IMR-90 (cell line): ENCODE data around the gene NRARP. TPM values are rescaled to one million over a fixed set of nuclear protein-coding genes. Genes with fewer than 3 reads are reported as not detected.

Experiments
- ATAC-seq: fragments of 200-7000 bp; cut with Tn5 transposase; 2 replicates; pipeline ENCODE4 v1.9.1; 2020; ENCODE audit warnings: low read depth, mild to moderate bottlenecking, moderate library complexity
- BruUV-seq: library from RNA; stranded (reverse); fragments of 400-500 nt; replicated peaks from 2 replicates; lab custom pipeline; 2021; lab: Mats Ljungman, UMichigan
- CTCF ChIA-PET: fragments of 300-600 bp; formaldehyde crosslinking; extraction: SDS; loops from one replicate; lab custom pipeline; 2021; ENCODE audit warnings: antibody characterized with exemption; lab: Yijun Ruan, JAX
- POLR2A ChIA-PET: fragments of 300-600 bp; sonication (Branson Sonifier 250); formaldehyde crosslinking; loops from one replicate; lab custom pipeline; 2022; ENCODE audit warnings: antibody characterized with exemption; ENCODE audit not compliant: unreplicated experiment; lab: Charles Lee
- DNase-seq: peaks from one replicate; pipeline ENCODE4 v3.0.0; 2013
- H2AFZ ChIP-seq: replicated peaks from 2 replicates; pipeline ENCODE3; 2013; ENCODE audit warnings: low read length, mild to moderate bottlenecking; ENCODE audit not compliant: poor library complexity
- H2AK5ac ChIP-seq: 2 replicates; pipeline ENCODE4 v1.6.1; 2013; ENCODE audit warnings: low read depth, low read length, inconsistent platforms
- H2AK9ac ChIP-seq: replicated peaks from 2 replicates; pipeline ENCODE3; 2013; ENCODE audit warnings: mild to moderate bottlenecking, low read depth, low read length, moderate library complexity; ENCODE audit not compliant: poor library complexity
- H2BK120ac ChIP-seq: 2 replicates; pipeline ENCODE4 v1.6.1; 2013; ENCODE audit warnings: low read depth, low read length, inconsistent platforms
- H2BK15ac ChIP-seq: 3 replicates; pipeline ENCODE4 v1.6.1; 2013; ENCODE audit warnings: low read depth, low read length, inconsistent platforms
- H2BK20ac ChIP-seq: 2 replicates; pipeline ENCODE4 v1.6.1; 2013; ENCODE audit warnings: low read depth, mild to moderate bottlenecking, inconsistent platforms, low read length, moderate library complexity
- H2BK5ac ChIP-seq: 2 replicates; pipeline ENCODE4 v1.6.1; 2013; ENCODE audit warnings: mild to moderate bottlenecking, low read depth, low read length, inconsistent platforms; ENCODE audit not compliant: poor library complexity, severe bottlenecking
- H3K14ac ChIP-seq: replicated peaks from 2 replicates; pipeline ENCODE4 v1.6.1; 2013; ENCODE audit warnings: low read depth, low read length, inconsistent platforms
- H3K18ac ChIP-seq: 2 replicates; pipeline ENCODE4 v1.6.1; 2013; ENCODE audit warnings: low read depth, low read length, control low read depth
- H3K23ac ChIP-seq: 2 replicates; pipeline ENCODE4 v1.6.1; 2013; ENCODE audit warnings: low read depth, low read length, inconsistent platforms
- H3K27ac ChIP-seq: 2 replicates; pipeline ENCODE4 v1.5.1; 2013; ENCODE audit warnings: mild to moderate bottlenecking, control low read depth, low read length; ENCODE audit not compliant: insufficient read depth
- H3K27me3 ChIP-seq: 2 replicates; pipeline ENCODE4 v1.6.1; 2013; ENCODE audit warnings: low read length; ENCODE audit not compliant: control insufficient read depth, insufficient read depth
- H3K36me3 ChIP-seq: 2 replicates; pipeline ENCODE4 v1.6.1; 2013; ENCODE audit warnings: low read length, mixed read lengths; ENCODE audit not compliant: control insufficient read depth, insufficient read depth
- H3K4ac ChIP-seq: 2 replicates; pipeline ENCODE4 v1.6.1; 2013; ENCODE audit warnings: low read depth, low read length, inconsistent platforms
- H3K4me1 ChIP-seq: 2 replicates; pipeline ENCODE4 v1.6.1; 2013; ENCODE audit warnings: low read length, mixed read lengths; ENCODE audit not compliant: control insufficient read depth, insufficient read depth
- H3K4me2 ChIP-seq: 2 replicates; pipeline ENCODE4 v1.6.1; 2013; ENCODE audit warnings: low read depth, mild to moderate bottlenecking, control low read depth, low read length, moderate library complexity
- H3K4me3 ChIP-seq: 2 replicates; pipeline ENCODE4 v1.5.1; 2013; ENCODE audit warnings: low read depth, mild to moderate bottlenecking, control low read depth, low read length, moderate library complexity; ENCODE audit not compliant: insufficient read depth
- H3K56ac ChIP-seq: 2 replicates; pipeline ENCODE4 v1.6.1; 2013; ENCODE audit warnings: low read length, inconsistent platforms; ENCODE audit not compliant: insufficient read depth; ENCODE audit errors: extremely low read depth
- H3K79me1 ChIP-seq, 2 experiments: 2 replicates each; pipeline ENCODE4 v1.6.1; 2013; ENCODE audit warnings: low read length in 2 of 2, inconsistent platforms in 1 of 2, low read depth in 1 of 2
- H3K9ac ChIP-seq: 2 replicates; pipeline ENCODE4 v1.6.1; 2013; ENCODE audit warnings: low read depth, low read length, control low read depth
- H3K9me1 ChIP-seq: 2 replicates; pipeline ENCODE4 v1.6.1; 2013; ENCODE audit warnings: low read length, inconsistent platforms; ENCODE audit not compliant: insufficient read depth
- H3K9me3 ChIP-seq: 2 replicates; pipeline ENCODE4 v1.6.1; 2013; ENCODE audit warnings: low read length; ENCODE audit not compliant: control insufficient read depth, insufficient read depth
- H4K20me1 ChIP-seq: 2 replicates; pipeline ENCODE4 v1.6.1; 2013; ENCODE audit warnings: low read length, inconsistent platforms; ENCODE audit not compliant: insufficient read depth
- H4K5ac ChIP-seq: 2 replicates; pipeline ENCODE4 v1.6.1; 2013; ENCODE audit warnings: mild to moderate bottlenecking, low read depth, low read length, control low read depth
- H4K8ac ChIP-seq, 2 experiments: 2 replicates each; pipeline ENCODE4 v1.6.1; 2013; ENCODE audit warnings: low read depth in 2 of 2, low read length in 2 of 2, control low read depth in 1 of 2, inconsistent platforms in 1 of 2
- H4K91ac ChIP-seq: 2 replicates; pipeline ENCODE4 v1.6.1; 2013; ENCODE audit warnings: low read depth, low read length, inconsistent platforms; ENCODE audit not compliant: insufficient read depth
- CHD1 ChIP-seq: IDR thresholded peaks from 2 replicates; pipeline ENCODE4 v1.6.1; 2012; ENCODE audit warnings: low read depth, low read length, improper control_type of control experiment
- FOS ChIP-seq: fragments of 150-350 bp; IDR thresholded peaks from 2 replicates; pipeline ENCODE4 v1.6.1; 2016; ENCODE audit warnings: low read depth, low read length
- NFE2L2 ChIP-seq: fragments of 150-350 bp; IDR thresholded peaks from 2 replicates; pipeline ENCODE4 v1.6.1; 2016; ENCODE audit warnings: low read depth, mild to moderate bottlenecking, low read length
- POLR2A ChIP-seq: IDR thresholded peaks from 2 replicates; pipeline ENCODE4 v1.6.1; 2012; ENCODE audit warnings: mild to moderate bottlenecking, low read depth, low read length
- SMC3 ChIP-seq: fragments of 150-350 bp; IDR thresholded peaks from 2 replicates; pipeline ENCODE4 v1.6.1; 2016; ENCODE audit warnings: low read depth, mild to moderate bottlenecking, antibody characterized with exemption, low read length, moderate library complexity
- WGBS, 2 experiments: methylation state at CpG; one replicate each; pipeline versions ENCODE4 v1.1.5 to v1.1.7; 2013; ENCODE audit warnings: missing lambda C conversion rate in 2 of 2; ENCODE audit not compliant: insufficient read length in 1 of 2; ENCODE audit errors: extremely low coverage in 2 of 2; 5-methylcytosine and 5-hydroxymethylcytosine counted together
- dilution Hi-C: fragments of 300-500 bp; cut with HindIII; formaldehyde crosslinking; loops from one replicate; pipeline ENCODE4 v1.14.3; 2018; ENCODE audit warnings: low sequenced_read_pairs; ENCODE audit not compliant: unreplicated experiment
- in situ Hi-C: fragments of 300-500 bp; cut with MboI; formaldehyde crosslinking; loops from 3 replicates; pipeline ENCODE4 v1.14.3; 2019; ENCODE audit warnings: low sequenced_read_pairs, inconsistent platforms, mixed read lengths
- intact Hi-C: fragments of 100-400 bp; cut with micrococcal nuclease; formaldehyde crosslinking; loops from 2 replicates; pipeline ENCODE4 v1.10.0; 2022
- polyA plus RNA-seq, 3 experiments: library from polyadenylated mRNA; depleted of rRNA; stranded (reverse); fragments of >200 nt; gene quantifications; 2 replicates each; pipeline ENCODE4 v1.2.3, GENCODE V29; 2012; ENCODE audit warnings: low replicate concordance in 1 of 3
- total RNA-seq: library from RNA; depleted of rRNA; stranded (reverse); fragments of >200 nt; gene quantifications from 2 replicates; pipeline ENCODE4 v1.2.3, GENCODE V29; 2012
- TF ChIP-seq, protein P1 (sequence below): conservative IDR thresholded peaks from 2 replicates; pipeline ENCODE4 v1.5.1; 2012; ENCODE audit warnings: mild to moderate bottlenecking, low read depth, low read length, improper control_type of control experiment
- TF ChIP-seq, protein P2 (sequence below): fragments of 150-350 bp; IDR thresholded peaks from 2 replicates; pipeline ENCODE4 v1.6.1; 2017; ENCODE audit warnings: mild to moderate bottlenecking, antibody characterized with exemption, low read length, low read depth

The NRARP gene
- total and polyA plus RNA-seq, 2 of the 4 experiments (the other 2 are of a cell fraction) = 0.15 TPM; not detected in 1

- Histone ChIP-seq H4K91ac (no peak overlapping the region), H3K4me1 (no peaks in the 10 kb centered on the region), H2AK5ac (no peak overlapping the region), H2AK9ac (no peak overlapping the region), H3K36me3 (no peaks in the 10 kb centered on the region), H3K4ac (no peak overlapping the region), H3K27ac (no peak overlapping the region), H3K9me1 (no peaks in the 10 kb centered on the region), H4K20me1 (no peaks in the 10 kb centered on the region), H3K56ac (no peak overlapping the region), H2BK15ac (no peak overlapping the region), H3K4me2 (no peak overlapping the region), H4K5ac (no peak overlapping the region), H3K9ac (no peak overlapping the region), H4K8ac (no peak overlapping the region), H3K79me1 (no peaks in the 10 kb centered on the region), H3K4me3 (no peak overlapping the region), H3K18ac (no peak overlapping the region), H3K14ac (no peak overlapping the region), H3K23ac (no peak overlapping the region), H2BK5ac (no peak overlapping the region), H2AFZ (no peak overlapping the region), H3K27me3 (no peaks in the 10 kb centered on the region), H2BK120ac (no peak overlapping the region), H3K9me3 (peaks cover 4% of the 10 kb centered on the region; the same call in 1 of the 2 replicates), H2BK20ac (no peak overlapping the region)
- TF ChIP-seq SMC3 (no peak), FOS (no peak), POLR2A (no peak), CHD1 (no peak), NFE2L2 (no peak)
- TF ChIP-seq, protein P1, sequence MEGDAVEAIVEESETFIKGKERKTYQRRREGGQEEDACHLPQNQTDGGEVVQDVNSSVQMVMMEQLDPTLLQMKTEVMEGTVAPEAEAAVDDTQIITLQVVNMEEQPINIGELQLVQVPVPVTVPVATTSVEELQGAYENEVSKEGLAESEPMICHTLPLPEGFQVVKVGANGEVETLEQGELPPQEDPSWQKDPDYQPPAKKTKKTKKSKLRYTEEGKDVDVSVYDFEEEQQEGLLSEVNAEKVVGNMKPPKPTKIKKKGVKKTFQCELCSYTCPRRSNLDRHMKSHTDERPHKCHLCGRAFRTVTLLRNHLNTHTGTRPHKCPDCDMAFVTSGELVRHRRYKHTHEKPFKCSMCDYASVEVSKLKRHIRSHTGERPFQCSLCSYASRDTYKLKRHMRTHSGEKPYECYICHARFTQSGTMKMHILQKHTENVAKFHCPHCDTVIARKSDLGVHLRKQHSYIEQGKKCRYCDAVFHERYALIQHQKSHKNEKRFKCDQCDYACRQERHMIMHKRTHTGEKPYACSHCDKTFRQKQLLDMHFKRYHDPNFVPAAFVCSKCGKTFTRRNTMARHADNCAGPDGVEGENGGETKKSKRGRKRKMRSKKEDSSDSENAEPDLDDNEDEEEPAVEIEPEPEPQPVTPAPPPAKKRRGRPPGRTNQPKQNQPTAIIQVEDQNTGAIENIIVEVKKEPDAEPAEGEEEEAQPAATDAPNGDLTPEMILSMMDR = no peak
- TF ChIP-seq, protein P2, sequence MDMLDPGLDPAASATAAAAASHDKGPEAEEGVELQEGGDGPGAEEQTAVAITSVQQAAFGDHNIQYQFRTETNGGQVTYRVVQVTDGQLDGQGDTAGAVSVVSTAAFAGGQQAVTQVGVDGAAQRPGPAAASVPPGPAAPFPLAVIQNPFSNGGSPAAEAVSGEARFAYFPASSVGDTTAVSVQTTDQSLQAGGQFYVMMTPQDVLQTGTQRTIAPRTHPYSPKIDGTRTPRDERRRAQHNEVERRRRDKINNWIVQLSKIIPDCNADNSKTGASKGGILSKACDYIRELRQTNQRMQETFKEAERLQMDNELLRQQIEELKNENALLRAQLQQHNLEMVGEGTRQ = no peak
- POLR2A ChIA-PET = no interaction called here
- CTCF ChIA-PET = interaction anchor here (0.7 kb wide), 1 partner anchor 1473 kb away, joined by 3 read pairs; no protein-coding TSS in a partner anchor
- dilution Hi-C loops = no loop called here
- WGBS, 2 experiments = no CpG with 5 or more reads among the region's 2 CpGs
- BruUV-seq = no TSS peak
- in situ Hi-C loops = no loop called here
- intact Hi-C loops = no loop called here
- DNase-seq (no peak), ATAC-seq (no peak)
Observed at GRCh38 chr9:137336735-137337134, 34.7 kb upstream of the NRARP start.
